T-helper 2 cell treated with Interferon-gamma antibody and Interleukin-4, amounts not matched to agents 5 μg/mL and 100 μg/mL, for 36 hours (primary cell): ENCODE data around the gene ZNF688.
"Not testable (repeated sequence)": the region's sequence is repeated elsewhere in the genome, so short reads cannot be mapped to it uniquely, and the experiment has no call there.

Experiments used
- DNase-seq: peaks from one replicate; pipeline ENCODE4 v3.0.0; 2021; ENCODE audit warnings: low spot score
- H3K27ac Mint-ChIP-seq: one replicate; pipeline ENCODE4 v1.8.0; 2021; ENCODE audit warnings: mild to moderate bottlenecking, mixed read lengths
- H3K27me3 Mint-ChIP-seq: one replicate; pipeline ENCODE4 v1.8.0; 2021; ENCODE audit warnings: low read depth, mixed read lengths
- H3K36me3 Mint-ChIP-seq: one replicate; pipeline ENCODE4 v1.8.0; 2021; ENCODE audit warnings: low read depth, mixed read lengths
- H3K4me1 Mint-ChIP-seq: one replicate; pipeline ENCODE4 v1.8.0; 2021; ENCODE audit warnings: low read depth, mixed read lengths
- H3K4me3 Mint-ChIP-seq: one replicate; pipeline ENCODE4 v1.8.0; 2022; ENCODE audit warnings: mild to moderate bottlenecking, moderate library complexity, mixed read lengths
- H3K9me3 Mint-ChIP-seq: one replicate; pipeline ENCODE4 v1.8.0; 2021; ENCODE audit warnings: mixed read lengths

The ZNF688 gene

DNA sequence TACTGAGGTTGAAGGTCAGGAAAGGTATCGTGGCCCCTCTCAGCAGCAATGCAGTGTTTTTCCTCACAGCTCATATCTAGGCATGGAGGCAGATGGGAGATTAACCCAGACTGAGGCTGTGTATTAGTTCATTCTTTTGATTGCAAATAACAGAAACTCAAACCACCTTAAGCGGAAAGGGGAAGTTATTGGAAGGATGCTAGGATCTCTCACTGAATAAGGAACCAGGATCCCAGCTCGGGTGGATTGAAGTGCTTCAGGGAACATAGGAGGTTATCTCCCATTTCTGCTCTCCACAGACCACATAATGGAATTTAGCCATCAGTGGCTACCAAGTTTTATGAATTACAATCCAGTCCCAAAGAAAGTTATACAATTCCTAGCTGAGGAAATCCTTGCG is 30.5 kb upstream of the ZNF688 start:
- peaks cover 28% of the 10 kb centered on the region for H3K36me3 Mint-ChIP-seq
- H3K27ac Mint-ChIP-seq: no peak overlapping the region
- DNase-seq: no peak
- no peak overlapping the region for H3K4me3 Mint-ChIP-seq
- peaks cover 9% of the 10 kb centered on the region for H3K4me1 Mint-ChIP-seq
- H3K9me3 Mint-ChIP-seq: no peaks in the 10 kb centered on the region
- H3K27me3 Mint-ChIP-seq: no peaks in the 10 kb centered on the region

DNA sequence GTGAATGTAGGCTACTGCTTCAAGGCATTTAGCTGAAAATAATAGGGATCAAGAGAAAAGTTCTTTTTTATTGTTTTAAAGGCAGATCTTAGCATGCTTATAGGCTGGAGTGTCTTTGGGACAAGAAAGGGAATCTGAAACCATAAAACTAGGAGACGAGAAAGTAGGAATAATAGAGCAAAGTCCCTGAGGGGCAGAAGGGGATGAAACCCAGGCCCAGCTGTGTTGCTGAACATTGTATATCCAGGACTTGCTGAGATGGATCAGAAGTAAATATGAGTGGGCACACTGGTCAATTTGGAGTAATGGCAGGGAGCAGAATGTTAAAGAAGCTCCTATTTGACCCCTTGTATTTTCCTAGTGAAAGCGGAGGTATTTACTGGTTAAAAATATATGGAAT is 29.4 kb upstream of the ZNF688 start:
- H3K36me3 Mint-ChIP-seq: peaks cover 22% of the 10 kb centered on the region
- H3K27ac Mint-ChIP-seq: no peak overlapping the region
- no peak overlapping the region for H3K4me3 Mint-ChIP-seq
- peaks cover 9% of the 10 kb centered on the region for H3K4me1 Mint-ChIP-seq
- H3K27me3 Mint-ChIP-seq: no peaks in the 10 kb centered on the region
- no peak for DNase-seq
- H3K9me3 Mint-ChIP-seq: no peaks in the 10 kb centered on the region

DNA sequence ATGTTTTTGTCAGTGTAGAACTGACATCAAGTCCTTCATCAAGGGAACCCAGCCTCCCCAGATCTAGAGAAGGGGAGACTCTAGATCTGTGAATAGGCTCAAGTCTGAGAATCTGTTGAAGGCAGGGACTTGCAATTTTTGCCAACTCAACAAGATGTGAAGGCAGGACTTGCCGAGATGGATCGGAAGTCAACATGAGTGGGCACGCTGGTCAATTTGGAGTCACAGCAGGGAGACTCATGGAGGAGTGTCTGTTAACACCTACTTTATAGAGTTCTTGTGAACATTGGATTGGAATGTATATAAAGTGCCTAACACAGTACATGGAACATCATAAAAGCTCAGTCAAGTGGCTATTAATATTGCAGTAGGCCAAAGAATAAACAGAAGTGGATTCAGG is 28.7 kb upstream of the ZNF688 start:
- Mint-ChIP-seq H3K4me1 (peaks cover 9% of the 10 kb centered on the region), H3K27ac (no peak overlapping the region), H3K27me3 (no peaks in the 10 kb centered on the region), H3K9me3 (no peaks in the 10 kb centered on the region), H3K36me3 (peaks cover 18% of the 10 kb centered on the region), H3K4me3 (no peak overlapping the region)
- no peak for DNase-seq

DNA sequence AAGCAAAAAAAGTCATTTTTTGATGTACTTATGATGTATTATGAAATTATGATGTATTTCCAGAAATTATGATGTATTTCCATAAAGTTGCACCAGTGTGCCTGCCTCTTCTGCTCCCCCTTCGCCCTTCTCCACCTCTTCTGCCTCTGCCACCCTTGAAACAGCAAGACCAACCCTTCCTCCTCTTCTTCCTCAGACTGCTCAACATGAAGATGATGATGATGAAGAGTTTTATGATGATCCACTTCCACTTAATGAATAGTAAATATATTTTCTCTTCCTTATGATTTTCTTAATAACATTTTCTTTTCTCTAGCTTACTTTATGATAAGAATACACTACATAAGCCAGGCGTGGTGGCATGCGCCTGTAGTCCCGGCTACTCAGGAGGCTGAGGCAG is 21.4 kb upstream of the ZNF688 start:
- DNase-seq: no peak
- no peaks in the 10 kb centered on the region for H3K27me3 Mint-ChIP-seq
- no peaks in the 10 kb centered on the region for H3K9me3 Mint-ChIP-seq
- H3K27ac Mint-ChIP-seq: peak overlapping the region; percentile 15
- H3K36me3 Mint-ChIP-seq: peaks cover 10% of the 10 kb centered on the region
- H3K4me1 Mint-ChIP-seq: peaks cover 5% of the 10 kb centered on the region
- H3K4me3 Mint-ChIP-seq: no peak overlapping the region

DNA sequence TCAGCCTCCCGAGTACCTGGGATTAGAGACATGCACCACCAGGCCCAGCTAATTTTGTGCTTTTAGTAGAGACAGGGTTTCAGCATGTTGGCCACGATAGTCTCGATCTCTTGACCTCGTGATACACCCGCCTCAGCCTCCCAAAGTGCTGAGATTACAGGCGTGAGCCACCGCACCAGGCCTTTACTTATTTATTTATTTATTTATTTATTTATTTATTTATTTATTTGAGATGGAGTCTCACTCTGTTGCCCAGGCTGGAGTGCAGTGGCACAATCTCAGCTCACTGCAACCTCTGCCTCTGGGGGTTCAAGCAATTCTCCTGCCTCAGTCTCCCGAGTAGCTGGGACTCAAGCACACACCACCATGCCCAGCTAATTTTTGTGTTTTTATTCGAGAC is 19.4 kb upstream of the ZNF688 start:
- Mint-ChIP-seq H3K4me1 (peaks cover 11% of the 10 kb centered on the region), H3K36me3 (peaks cover 19% of the 10 kb centered on the region)
- not testable (repeated sequence) for DNase-seq, H3K9me3 Mint-ChIP-seq, H3K27ac Mint-ChIP-seq, H3K4me3 Mint-ChIP-seq, H3K27me3 Mint-ChIP-seq

- Mint-ChIP-seq H3K4me1 (peaks cover 15% of the 10 kb centered on the region), H3K36me3 (peaks cover 23% of the 10 kb centered on the region)
- not testable (repeated sequence) for H3K27ac Mint-ChIP-seq, H3K9me3 Mint-ChIP-seq, H3K4me3 Mint-ChIP-seq, H3K27me3 Mint-ChIP-seq, DNase-seq
Measured at GRCh38 chr16:30589582-30589981, 18.1 kb upstream of the ZNF688 start.

GRCh38 chr16:30588651-30589050 is 17.1 kb upstream of the ZNF688 start:
- no peaks in the 10 kb centered on the region for H3K9me3 Mint-ChIP-seq
- peaks cover 21% of the 10 kb centered on the region for H3K36me3 Mint-ChIP-seq
- peaks cover 20% of the 10 kb centered on the region for H3K4me1 Mint-ChIP-seq
- no peak for DNase-seq
- H3K27me3 Mint-ChIP-seq: no peaks in the 10 kb centered on the region
- H3K27ac Mint-ChIP-seq: no peak overlapping the region
- H3K4me3 Mint-ChIP-seq: no peak overlapping the region

DNA sequence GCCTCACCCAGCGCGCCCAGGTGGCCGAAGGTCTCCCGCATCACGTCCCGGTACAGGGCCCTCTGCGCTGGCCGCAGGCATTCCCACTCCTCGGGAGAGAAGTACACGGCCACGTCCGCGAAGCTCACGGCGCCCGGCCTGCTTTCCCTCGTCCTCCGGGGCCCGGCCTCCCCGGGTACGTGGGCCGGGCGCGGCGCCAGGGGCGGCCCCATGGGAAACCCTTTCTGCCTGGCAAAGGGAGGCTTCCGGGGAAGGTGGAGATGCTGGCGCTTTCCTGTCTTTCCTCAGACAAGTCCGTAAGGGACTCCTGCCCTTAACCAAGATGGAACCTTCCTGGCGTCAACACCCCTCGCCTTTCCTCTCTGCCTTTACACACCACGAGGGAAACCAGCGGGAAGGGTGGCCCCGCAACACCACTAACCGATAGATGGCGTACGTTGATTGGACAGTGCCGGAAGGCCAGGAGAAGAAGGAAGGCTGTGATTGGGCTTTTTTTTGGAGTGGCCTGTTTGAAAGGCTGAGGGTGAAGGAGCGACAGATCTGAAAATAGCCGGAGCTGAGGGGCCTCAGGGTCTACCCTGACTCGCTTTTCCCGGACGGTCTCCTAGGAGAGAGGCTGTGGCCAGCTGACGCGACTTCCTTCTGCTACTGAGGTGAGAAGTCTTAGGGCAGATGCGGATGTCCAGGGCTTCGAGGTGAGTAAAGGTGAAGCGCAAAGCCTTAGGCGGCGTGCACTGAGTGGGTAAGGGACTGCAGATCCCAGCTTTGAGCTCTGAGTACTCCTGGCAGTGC is 14.1 kb upstream of the ZNF688 start, which contains the start of gene ZNF785:
ZNF785 (minus strand) TSS at position 298 of the 792 bp plus-strand sequence; CDS start at position 212, 86 bp downstream.
- peaks cover 18% of the 10 kb centered on the region for H3K4me1 Mint-ChIP-seq
- H3K9me3 Mint-ChIP-seq: no peaks in the 10 kb centered on the region
- peak; percentile 94 for DNase-seq
- peaks cover 29% of the 10 kb centered on the region for H3K36me3 Mint-ChIP-seq
- H3K4me3 Mint-ChIP-seq: peak within 1 kb of the TSS; percentile 91
- no peaks in the 10 kb centered on the region for H3K27me3 Mint-ChIP-seq
- H3K27ac Mint-ChIP-seq: peak within 1 kb of the TSS; percentile 82

- no peak for DNase-seq
Measured at GRCh38 chr16:30585022-30585399, 13.5 kb upstream of the ZNF688 start.

GRCh38 chr16:30582611-30583340 is 11.3 kb upstream of the ZNF688 start:
- H3K9me3 Mint-ChIP-seq: no peaks in the 10 kb centered on the region
- H3K27me3 Mint-ChIP-seq: no peaks in the 10 kb centered on the region
- peak overlapping the region; percentile 24 for H3K4me3 Mint-ChIP-seq
- no peak for DNase-seq
- no peak overlapping the region for H3K27ac Mint-ChIP-seq
- peaks cover 15% of the 10 kb centered on the region for H3K4me1 Mint-ChIP-seq
- H3K36me3 Mint-ChIP-seq: peaks cover 26% of the 10 kb centered on the region

More at GRCh38 chr16:30585022-30585399, 13.5 kb upstream of the ZNF688 start:
- Mint-ChIP-seq H3K36me3 (peaks cover 29% of the 10 kb centered on the region), H3K9me3 (no peaks in the 10 kb centered on the region), H3K27ac (peak overlapping the region; percentile 78), H3K4me1 (peaks cover 18% of the 10 kb centered on the region), H3K4me3 (peak overlapping the region; percentile 91), H3K27me3 (no peaks in the 10 kb centered on the region)

GRCh38 chr16:30581457-30581856 is 9.9 kb upstream of the ZNF688 start:
- Mint-ChIP-seq H3K27me3 (no peaks in the 10 kb centered on the region), H3K36me3 (peaks cover 20% of the 10 kb centered on the region), H3K27ac (no peak overlapping the region), H3K4me3 (no peak overlapping the region), H3K9me3 (no peaks in the 10 kb centered on the region), H3K4me1 (peaks cover 9% of the 10 kb centered on the region)
- DNase-seq: no peak

- Mint-ChIP-seq H3K4me3 (peak overlapping the region; percentile 32), H3K27me3 (no peaks in the 10 kb centered on the region), H3K9me3 (no peaks in the 10 kb centered on the region), H3K27ac (peak overlapping the region; percentile 20), H3K4me1 (peaks cover 21% of the 10 kb centered on the region), H3K36me3 (peaks cover 15% of the 10 kb centered on the region)
- no peak for DNase-seq
Measured at GRCh38 chr16:30574678-30575077, 3.2 kb upstream of the ZNF688 start.

DNA sequence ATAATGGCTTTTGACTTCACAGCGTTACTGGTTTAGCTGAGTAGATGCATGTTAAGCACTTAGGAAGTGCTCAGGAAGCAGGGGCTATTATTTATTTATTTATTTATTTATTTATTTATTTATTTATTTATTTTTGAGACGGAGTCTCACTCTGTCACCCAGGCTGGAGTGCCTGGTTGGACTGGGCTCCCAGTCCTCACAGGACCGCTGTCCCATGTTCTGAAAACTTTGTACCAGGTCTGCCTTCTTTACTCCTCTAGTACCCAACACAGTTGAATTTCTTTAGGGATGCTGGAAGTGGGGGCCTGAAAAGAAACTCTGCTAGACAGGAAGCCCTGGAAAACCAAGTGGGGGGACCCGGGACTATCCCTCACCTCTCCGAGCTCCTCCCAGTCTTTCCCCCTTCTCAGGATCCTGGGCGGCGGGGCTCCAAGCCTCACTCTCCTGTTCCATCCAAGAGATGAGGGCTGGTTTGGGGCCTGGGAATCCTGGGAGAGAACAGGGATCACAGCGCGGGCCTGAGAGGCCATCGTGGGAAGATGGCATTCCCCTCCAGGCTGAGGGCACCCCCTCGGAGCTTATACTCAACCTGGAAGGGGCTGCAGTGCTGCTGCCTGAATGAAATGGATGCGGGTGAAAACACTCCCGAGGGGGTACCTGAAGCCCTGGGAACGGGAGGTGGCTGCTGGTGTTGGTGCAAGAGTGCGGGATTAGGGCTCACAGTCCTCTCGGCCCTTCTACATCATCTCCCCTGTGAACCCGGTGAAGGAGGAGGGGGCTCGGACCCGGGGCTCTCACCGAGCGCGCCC is 674 bp downstream of the ZNF688 start:
- Mint-ChIP-seq H3K4me1 (peaks cover 46% of the 10 kb centered on the region), H3K4me3 (peak overlapping the region; percentile 89), H3K27me3 (no peaks in the 10 kb centered on the region), H3K9me3 (no peaks in the 10 kb centered on the region), H3K36me3 (peaks cover 10% of the 10 kb centered on the region), H3K27ac (peak overlapping the region; percentile 85)
- no peak for DNase-seq
